AG20443 (cell line): ENCODE data around the gene VEGFB.

Experiments used
- DNase-seq: peaks from one replicate; pipeline ENCODE4 v3.0.0; 2012; ENCODE audit warnings: low spot score, mixed read lengths

VEGFB gene

GRCh38 chr11:64233913-64234586 lies at the start of gene VEGFB:
Gene VEGFB (plus strand): TSS chr11:64234584. CDS start chr11:64234834, 250 bp downstream.
- peak; percentile 83 for DNase-seq

GRCh38 chr11:64185175-64185692 lies 49.1 kb upstream of the VEGFB start:
- DNase-seq: peak; percentile 84

GRCh38 chr11:64185693-64186491 lies 48.5 kb upstream of the VEGFB start, which contains the start of gene STIP1:
Gene STIP1 (plus strand): TSS chr11:64186171. CDS start chr11:64186262, 91 bp downstream.
- DNase-seq: peak; percentile 97

- DNase-seq: no peak
Observed at GRCh38 chr11:64186492-64187165, 47.8 kb upstream of the VEGFB start.

- no peak for DNase-seq
Observed at GRCh38 chr11:64192434-64192833, 42.0 kb upstream of the VEGFB start.

- DNase-seq: no peak
Observed at GRCh38 chr11:64196626-64197025, 37.8 kb upstream of the VEGFB start.

- DNase-seq: no peak
Observed at GRCh38 chr11:64198511-64198910, 35.9 kb upstream of the VEGFB start.

- no peak for DNase-seq
Observed at GRCh38 chr11:64201543-64201942, 32.8 kb upstream of the VEGFB start.

- DNase-seq: no peak
Observed at GRCh38 chr11:64202992-64203391, 31.4 kb upstream of the VEGFB start.

GRCh38 chr11:64203421-64204079 lies 30.8 kb upstream of the VEGFB start:
- no peak for DNase-seq

GRCh38 chr11:64204080-64204440 lies 30.3 kb upstream of the VEGFB start:
- no peak for DNase-seq

- DNase-seq: peak; percentile 94
Observed at GRCh38 chr11:64204464-64204989, 29.9 kb upstream of the VEGFB start.

GRCh38 chr11:64206457-64207255 lies 27.7 kb upstream of the VEGFB start, which contains the start of gene FERMT3:
Gene FERMT3 (plus strand): TSS chr11:64206721. CDS start chr11:64207365, 644 bp downstream.
- DNase-seq: no peak

- DNase-seq: peak; percentile 86
Observed at GRCh38 chr11:64207256-64208085, 26.9 kb upstream of the VEGFB start.

- DNase-seq: no peak
Observed at GRCh38 chr11:64208086-64208795, 26.1 kb upstream of the VEGFB start.

- no peak for DNase-seq
Observed at GRCh38 chr11:64208796-64209562, 25.4 kb upstream of the VEGFB start.

- no peak for DNase-seq
Observed at GRCh38 chr11:64209563-64209843, 24.9 kb upstream of the VEGFB start.

GRCh38 chr11:64210301-64211020 lies 23.9 kb upstream of the VEGFB start:
- no peak for DNase-seq
